Stimulated activated CD8-positive, alpha-beta memory T cell treated with anti-CD3 and anti-CD28 coated beads, Interleukin-12 subunit alpha, Interleukin-12 subunit beta, amount 100 ng/mL, for 24 hours (primary cell): Measurements from ENCODE around the gene BRWD1.

Experiments
- DNase-seq: peaks from one replicate; pipeline ENCODE4 v3.0.0-alpha.2; 2020; ENCODE audit errors: extremely low read depth

Gene BRWD1

GRCh38 chr21:39134288-39134810 is 179.1 kb downstream of the BRWD1 start:
- no peak for DNase-seq
